Activated CD4-positive, alpha-beta T cell treated with anti-CD3 and anti-CD28 coated beads, Interleukin-2, amount 10 ng/mL, durations not matched to agents 7 days and 5 days (primary cell): ENCODE measurements around the gene PTPRM. TPM values are rescaled to one million over a fixed set of nuclear protein-coding genes. Genes with fewer than 3 reads are reported as not detected.

Experiments used
- CTCF ChIA-PET: fragments of 350-600 bp; sonication (Branson Sonifier 250); formaldehyde crosslinking; loops from one replicate; lab custom pipeline; 2021; ENCODE audit warnings: antibody characterized with exemption; lab: Charles Lee
- POLR2A ChIA-PET: fragments of 350-600 bp; sonication (Branson Sonifier 250); formaldehyde crosslinking; loops from one replicate; lab custom pipeline; 2021; ENCODE audit warnings: antibody characterized with exemption; lab: Charles Lee
- DNase-seq: peaks from one replicate; pipeline ENCODE4 v3.0.0-alpha.2; 2020
- H3K27ac Mint-ChIP-seq: one replicate; pipeline ENCODE4 v1.8.0; 2021; ENCODE audit warnings: mild to moderate bottlenecking, moderate library complexity, mixed read lengths
- H3K27me3 Mint-ChIP-seq: one replicate; pipeline ENCODE4 v1.8.0; 2021; ENCODE audit warnings: mixed read lengths
- H3K36me3 Mint-ChIP-seq: one replicate; pipeline ENCODE4 v1.8.0; 2021; ENCODE audit warnings: low read depth, mixed read lengths
- H3K4me1 Mint-ChIP-seq: one replicate; pipeline ENCODE4 v1.8.0; 2021; ENCODE audit warnings: mixed read lengths
- H3K4me3 Mint-ChIP-seq: one replicate; pipeline ENCODE4 v1.8.0; 2021; ENCODE audit warnings: mild to moderate bottlenecking, moderate library complexity, mixed read lengths
- H3K9me3 Mint-ChIP-seq: one replicate; pipeline ENCODE4 v1.8.0; 2021; ENCODE audit warnings: mixed read lengths
- total RNA-seq, 2 experiments: library from RNA; stranded (reverse); gene quantifications; one replicate each; pipeline ENCODE4 v1.2.3, GENCODE V29; 2021

PTPRM gene
- total RNA-seq, 2 experiments from 2014 or later, result 5.1 to 10.5 TPM

DNA sequence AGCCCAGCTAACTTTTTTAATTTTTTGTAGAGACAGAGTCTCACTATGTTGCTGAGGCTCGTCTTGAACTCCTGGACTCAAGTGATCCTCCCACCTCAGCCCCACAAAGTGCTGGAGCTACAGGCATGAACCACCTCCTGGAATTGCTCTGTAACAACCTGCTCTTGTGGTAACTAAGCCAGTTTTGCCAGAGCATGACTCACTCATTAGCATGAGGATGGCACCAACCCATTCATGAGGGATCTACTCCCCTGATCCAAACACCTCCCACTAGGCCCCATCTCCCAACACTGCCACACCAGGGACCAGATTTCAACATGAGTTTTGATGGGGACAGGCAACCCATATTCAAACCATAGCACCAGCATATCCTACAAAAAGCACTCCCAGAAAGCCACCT lies 693.2 kb downstream of the PTPRM start:
- no peak overlapping the region for H3K27ac Mint-ChIP-seq
- no peaks in the 10 kb centered on the region for H3K4me1 Mint-ChIP-seq
- no peaks in the 10 kb centered on the region for H3K9me3 Mint-ChIP-seq
- no peaks in the 10 kb centered on the region for H3K36me3 Mint-ChIP-seq
- DNase-seq, result no peak
- no peaks in the 10 kb centered on the region for H3K27me3 Mint-ChIP-seq
- POLR2A ChIA-PET, result no interaction called here
- CTCF ChIA-PET, result no interaction called here
- H3K4me3 Mint-ChIP-seq, result no peak overlapping the region

DNA sequence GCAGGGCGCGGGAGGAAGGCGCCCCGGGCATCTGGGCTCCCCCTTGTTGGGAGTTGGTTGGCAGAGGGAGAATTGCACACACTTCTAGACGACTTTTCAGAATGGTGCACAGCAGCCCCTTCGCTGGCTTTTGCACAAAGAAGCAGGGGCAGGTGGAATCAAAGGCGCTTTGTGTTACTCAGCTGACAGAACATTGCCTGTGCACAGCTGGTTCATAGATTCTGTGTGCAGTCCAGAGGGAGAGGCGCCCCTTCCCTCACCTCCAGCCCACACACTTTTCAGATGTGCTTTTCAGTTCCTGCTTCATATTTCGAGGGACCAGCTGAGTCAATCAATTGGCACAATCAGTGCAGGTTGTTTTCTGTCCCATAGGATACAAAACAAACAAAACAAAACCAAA lies 693.7 kb downstream of the PTPRM start:
- Mint-ChIP-seq H3K9me3 (no peaks in the 10 kb centered on the region), H3K4me3 (no peak overlapping the region), H3K27ac (no peak overlapping the region), H3K4me1 (no peaks in the 10 kb centered on the region), H3K27me3 (no peaks in the 10 kb centered on the region), H3K36me3 (no peaks in the 10 kb centered on the region)
- no peak for DNase-seq
- POLR2A ChIA-PET, result no interaction called here
- CTCF ChIA-PET, result no interaction called here

DNA sequence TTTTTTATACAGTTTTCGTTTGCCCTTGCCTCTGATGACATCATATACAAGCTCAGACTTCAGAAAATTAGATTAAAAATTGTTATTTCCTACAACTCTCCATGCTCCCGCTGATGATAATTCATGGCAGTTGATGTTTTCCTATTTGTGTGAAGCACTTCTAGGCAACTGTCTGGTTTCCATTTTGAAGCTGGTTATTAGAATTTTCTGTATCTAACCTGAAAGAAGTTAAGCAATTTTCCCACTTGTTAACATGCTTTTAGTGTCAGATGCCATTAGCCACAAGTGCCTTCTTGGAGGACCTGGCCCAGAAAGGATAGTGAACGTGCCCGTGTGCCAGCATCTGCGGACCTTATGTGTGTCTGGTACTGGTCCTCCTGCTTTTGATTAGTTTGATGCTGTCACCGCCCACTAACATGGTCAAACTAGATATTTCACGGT lies 694.6 kb downstream of the PTPRM start:
- no peak overlapping the region for H3K27ac Mint-ChIP-seq
- H3K4me3 Mint-ChIP-seq, result no peak overlapping the region
- H3K4me1 Mint-ChIP-seq, result no peaks in the 10 kb centered on the region
- no peak for DNase-seq
- no peaks in the 10 kb centered on the region for H3K36me3 Mint-ChIP-seq
- H3K27me3 Mint-ChIP-seq, result no peaks in the 10 kb centered on the region
- ChIA-PET CTCF (no interaction called here), POLR2A (no interaction called here)
- no peaks in the 10 kb centered on the region for H3K9me3 Mint-ChIP-seq

DNA sequence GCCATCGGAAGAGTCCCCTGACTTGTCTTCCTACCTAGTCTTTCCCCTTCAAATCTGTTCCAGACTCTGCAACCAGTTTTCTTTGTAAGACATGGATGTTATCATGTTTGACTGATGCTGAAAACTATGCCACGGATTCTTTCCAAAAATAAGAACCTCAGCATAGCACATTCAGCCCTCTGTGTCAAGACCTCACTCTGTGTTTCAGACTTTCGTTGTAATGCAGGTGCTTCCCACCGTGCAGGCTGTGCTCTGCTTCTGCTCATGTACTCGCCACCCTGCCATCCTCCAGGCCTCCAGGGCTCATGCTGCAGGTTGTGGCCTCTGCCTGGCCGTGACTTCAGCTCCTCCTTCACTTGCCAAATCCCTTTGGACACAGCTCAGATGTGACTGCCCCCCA lies 695.1 kb downstream of the PTPRM start:
- H3K36me3 Mint-ChIP-seq, result no peaks in the 10 kb centered on the region
- H3K9me3 Mint-ChIP-seq, result no peaks in the 10 kb centered on the region
- ChIA-PET POLR2A (no interaction called here), CTCF (interaction anchor here (0.7 kb wide), 1 partner anchor 643 kb away, joined by 3 read pairs; no protein-coding TSS in a partner anchor)
- no peaks in the 10 kb centered on the region for H3K27me3 Mint-ChIP-seq
- H3K4me1 Mint-ChIP-seq, result no peaks in the 10 kb centered on the region
- H3K4me3 Mint-ChIP-seq, result no peak overlapping the region
- no peak for DNase-seq
- no peak overlapping the region for H3K27ac Mint-ChIP-seq

DNA sequence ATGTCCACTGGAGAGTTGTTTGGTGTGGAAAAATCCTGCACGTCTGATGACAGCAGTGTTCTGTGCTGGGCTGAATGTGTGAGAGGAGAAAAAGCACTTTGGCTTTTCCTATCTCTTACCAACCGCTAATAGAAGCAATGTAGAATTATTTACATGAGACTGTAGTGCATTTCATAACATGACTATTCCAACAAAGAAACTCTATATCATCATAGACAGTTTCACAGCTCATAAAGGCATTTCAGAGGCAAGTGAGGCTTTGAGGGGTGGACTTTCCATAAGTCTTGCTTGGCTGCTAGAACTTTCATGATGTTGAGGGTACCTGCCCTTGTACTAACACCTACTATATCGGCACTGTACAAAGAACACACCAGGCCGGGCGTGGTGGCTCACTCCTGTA lies 697.0 kb downstream of the PTPRM start:
- no peak for DNase-seq
- Mint-ChIP-seq H3K9me3 (no peaks in the 10 kb centered on the region), H3K36me3 (no peaks in the 10 kb centered on the region), H3K4me1 (no peaks in the 10 kb centered on the region), H3K27ac (no peak overlapping the region), H3K4me3 (no peak overlapping the region), H3K27me3 (peaks cover 2% of the 10 kb centered on the region)
- ChIA-PET POLR2A (no interaction called here), CTCF (interaction anchor here (0.9 kb wide), 1 partner anchor 12 kb away, joined by 3 read pairs; no protein-coding TSS in a partner anchor)

GRCh38 chr18:8264861-8265411 lies 697.8 kb downstream of the PTPRM start:
- H3K4me3 Mint-ChIP-seq, result no peak overlapping the region
- peaks cover 2% of the 10 kb centered on the region for H3K27me3 Mint-ChIP-seq
- H3K27ac Mint-ChIP-seq, result no peak overlapping the region
- no peak for DNase-seq
- H3K36me3 Mint-ChIP-seq, result no peaks in the 10 kb centered on the region
- H3K9me3 Mint-ChIP-seq, result no peaks in the 10 kb centered on the region
- POLR2A ChIA-PET, result no interaction called here
- CTCF ChIA-PET, result no interaction called here
- no peaks in the 10 kb centered on the region for H3K4me1 Mint-ChIP-seq

GRCh38 chr18:8272254-8272653 lies 705.1 kb downstream of the PTPRM start:
- Mint-ChIP-seq H3K9me3 (no peaks in the 10 kb centered on the region), H3K4me1 (no peaks in the 10 kb centered on the region), H3K4me3 (no peak overlapping the region), H3K36me3 (no peaks in the 10 kb centered on the region), H3K27ac (no peak overlapping the region), H3K27me3 (peaks cover 8% of the 10 kb centered on the region)
- ChIA-PET POLR2A (no interaction called here), CTCF (no interaction called here)
- no peak for DNase-seq

DNA sequence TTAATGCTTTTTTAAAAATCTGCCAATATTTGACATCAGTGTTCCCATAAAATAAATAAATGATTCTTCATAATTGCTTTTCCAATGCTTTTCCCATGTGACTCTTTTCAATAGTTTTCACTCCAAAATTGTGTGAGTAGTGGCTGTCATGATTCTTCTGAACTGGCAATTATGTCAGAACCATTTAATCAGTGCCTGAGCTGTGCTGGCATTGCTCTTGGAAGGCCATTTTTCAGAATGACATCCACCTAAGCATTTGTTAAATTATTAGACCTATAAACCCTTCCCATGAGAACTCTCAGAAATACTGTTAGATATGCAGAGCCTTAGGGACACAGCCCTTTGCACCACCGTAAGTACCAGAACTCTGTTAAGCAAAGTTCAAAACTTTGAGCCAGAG lies 707.3 kb downstream of the PTPRM start:
- no peaks in the 10 kb centered on the region for H3K4me1 Mint-ChIP-seq

GRCh38 chr18:8276406-8276805 lies 709.3 kb downstream of the PTPRM start:
- DNase-seq, result no peak
- POLR2A ChIA-PET, result no interaction called here
- Mint-ChIP-seq H3K36me3 (no peaks in the 10 kb centered on the region), H3K27ac (no peak overlapping the region), H3K4me3 (no peak overlapping the region), H3K4me1 (no peaks in the 10 kb centered on the region), H3K9me3 (no peaks in the 10 kb centered on the region), H3K27me3 (peaks cover 6% of the 10 kb centered on the region)
- CTCF ChIA-PET, result interaction anchor here (0.7 kb wide), 1 partner anchor 13 kb away, joined by 3 read pairs; no protein-coding TSS in a partner anchor

More for the DNA sequence above, 707.3 kb downstream of the PTPRM start:
- no peak for DNase-seq
- Mint-ChIP-seq H3K27me3 (peaks cover 6% of the 10 kb centered on the region), H3K9me3 (no peaks in the 10 kb centered on the region), H3K4me3 (no peak overlapping the region), H3K27ac (no peak overlapping the region), H3K36me3 (no peaks in the 10 kb centered on the region)
- POLR2A ChIA-PET, result no interaction called here
- CTCF ChIA-PET, result no interaction called here

DNA sequence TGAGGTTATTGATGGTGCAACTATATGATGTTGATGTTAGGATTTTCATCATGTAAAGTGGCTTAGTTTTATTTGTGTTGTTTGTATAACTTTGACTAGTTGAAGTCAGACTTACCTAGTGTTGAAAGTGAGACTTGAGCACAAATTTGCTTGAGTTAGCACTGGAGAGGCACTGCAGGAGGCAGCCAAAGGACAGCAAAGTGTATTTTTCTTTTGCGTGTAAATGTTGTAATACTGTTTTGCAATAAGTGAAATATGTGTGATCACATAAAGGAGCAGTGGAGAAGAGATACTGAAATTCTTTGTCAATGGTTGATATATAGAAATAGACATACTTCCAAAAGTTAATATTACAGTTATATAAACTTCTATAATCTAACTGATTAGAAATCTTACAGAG lies 710.2 kb downstream of the PTPRM start:
- no peak overlapping the region for H3K4me3 Mint-ChIP-seq
- H3K27me3 Mint-ChIP-seq, result peaks cover 6% of the 10 kb centered on the region
- CTCF ChIA-PET, result no interaction called here
- no peak for DNase-seq
- POLR2A ChIA-PET, result no interaction called here
- no peaks in the 10 kb centered on the region for H3K36me3 Mint-ChIP-seq
- H3K27ac Mint-ChIP-seq, result no peak overlapping the region
- no peaks in the 10 kb centered on the region for H3K4me1 Mint-ChIP-seq
- no peaks in the 10 kb centered on the region for H3K9me3 Mint-ChIP-seq

GRCh38 chr18:8279346-8279745 lies 712.2 kb downstream of the PTPRM start:
- H3K27ac Mint-ChIP-seq, result no peak overlapping the region
- no peaks in the 10 kb centered on the region for H3K27me3 Mint-ChIP-seq
- no peaks in the 10 kb centered on the region for H3K9me3 Mint-ChIP-seq
- ChIA-PET POLR2A (no interaction called here), CTCF (no interaction called here)
- no peaks in the 10 kb centered on the region for H3K36me3 Mint-ChIP-seq
- no peak overlapping the region for H3K4me3 Mint-ChIP-seq
- DNase-seq, result no peak
- no peaks in the 10 kb centered on the region for H3K4me1 Mint-ChIP-seq

- Mint-ChIP-seq H3K4me1 (no peaks in the 10 kb centered on the region), H3K27me3 (no peaks in the 10 kb centered on the region), H3K27ac (no peak overlapping the region), H3K36me3 (no peaks in the 10 kb centered on the region), H3K9me3 (no peaks in the 10 kb centered on the region), H3K4me3 (no peak overlapping the region)
- CTCF ChIA-PET, result no interaction called here
- POLR2A ChIA-PET, result no interaction called here
- no peak for DNase-seq
Measured at GRCh38 chr18:8279781-8280330, 712.7 kb downstream of the PTPRM start.

DNA sequence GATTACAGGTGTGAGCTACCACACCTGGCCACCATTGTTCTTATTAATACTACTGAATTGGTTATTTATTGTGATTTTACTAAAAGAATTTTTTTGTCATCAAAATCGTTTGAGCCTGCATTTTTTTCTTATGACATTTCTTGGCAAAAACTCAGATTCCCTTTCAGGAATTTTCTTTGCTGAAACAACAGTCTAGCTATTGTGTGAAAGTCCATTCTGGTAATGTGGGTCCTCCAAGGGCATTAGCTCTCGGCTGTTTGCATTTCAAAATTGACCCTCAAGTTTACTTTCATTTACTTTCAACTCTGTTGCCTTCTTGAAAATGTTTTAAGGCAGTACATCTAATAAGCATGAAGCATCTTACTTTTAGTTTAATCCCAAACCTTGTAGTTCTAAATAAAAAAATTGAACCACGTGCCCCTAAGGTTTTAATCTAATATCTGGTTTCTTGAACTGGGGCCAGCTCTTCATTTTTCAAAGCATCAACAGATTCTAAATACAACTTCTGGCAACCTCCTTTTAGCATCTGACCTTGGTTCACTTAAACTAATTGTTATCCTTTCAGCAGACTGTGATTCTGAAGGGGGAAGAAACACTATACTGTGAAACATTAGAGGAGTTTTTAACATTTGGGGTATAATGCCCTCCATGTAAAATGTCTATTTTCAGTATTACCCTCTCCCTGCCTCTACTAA lies 716.9 kb downstream of the PTPRM start:
- Mint-ChIP-seq H3K36me3 (no peaks in the 10 kb centered on the region), H3K27ac (no peak overlapping the region), H3K9me3 (no peaks in the 10 kb centered on the region), H3K27me3 (no peaks in the 10 kb centered on the region), H3K4me1 (no peaks in the 10 kb centered on the region), H3K4me3 (no peak overlapping the region)
- CTCF ChIA-PET, result no interaction called here
- DNase-seq, result no peak
- POLR2A ChIA-PET, result no interaction called here
